Activated CD4-positive, alpha-beta T cell treated with anti-CD3 and anti-CD28 coated beads, Interleukin-2, amount 50 U/mL, for 4 hours (primary cell): ENCODE data around the gene TMEFF1.
"Not testable (repeated sequence)": the region's sequence is repeated elsewhere in the genome, so short reads cannot be mapped to it uniquely, and the experiment has no call there.

Source experiments
- DNase-seq, 2 experiments: peaks; one replicate each; pipeline ENCODE4 v3.0.0-alpha.2; 2020

TMEFF1 gene

GRCh38 chr9:100492952-100493351, 20.0 kb downstream of the TMEFF1 start:
- DNase-seq = no peak

DNA sequence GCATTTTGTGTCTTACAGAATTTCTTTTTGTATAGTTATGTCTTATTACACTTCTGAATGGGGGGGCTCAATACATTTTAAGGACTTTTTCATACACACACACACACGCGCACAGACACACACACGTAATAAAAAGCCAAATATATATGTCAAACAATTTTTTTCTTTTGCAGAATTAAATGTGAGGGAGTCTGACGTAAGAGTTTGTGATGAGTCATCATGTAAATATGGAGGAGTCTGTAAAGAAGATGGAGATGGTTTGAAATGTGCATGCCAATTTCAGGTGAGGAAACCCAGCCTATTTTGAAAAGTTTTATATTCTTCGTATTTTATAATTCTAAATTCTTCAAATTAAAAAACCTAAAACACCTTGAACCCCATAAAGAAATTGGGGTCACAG, 25.6 kb downstream of the TMEFF1 start:
- DNase-seq = no peak

GRCh38 chr9:100499460-100499859, 26.5 kb downstream of the TMEFF1 start:
- DNase-seq = no peak

DNA sequence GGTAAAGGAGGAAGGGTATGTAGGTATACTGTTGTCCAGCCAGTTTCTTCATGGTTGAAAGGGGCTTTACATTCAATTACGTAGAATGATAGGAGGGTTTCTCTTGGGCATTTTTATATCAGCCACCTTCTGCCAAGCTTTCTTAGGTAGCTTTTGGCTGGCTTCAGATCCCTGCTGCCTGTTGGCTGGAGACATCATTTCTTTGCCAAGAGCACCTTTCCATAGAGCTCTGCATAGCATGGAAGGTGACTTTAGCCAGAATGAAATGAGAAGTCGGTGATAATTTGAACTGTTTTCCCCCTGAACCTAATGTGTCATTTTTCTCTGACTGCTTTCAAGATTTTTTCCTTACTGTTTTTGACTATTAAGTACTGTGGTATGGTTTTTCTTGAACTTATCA, 26.9 kb downstream of the TMEFF1 start:
- DNase-seq = no peak

- peak; percentile 36 to 55 for DNase-seq
Measured at GRCh38 chr9:100505564-100506159, 32.7 kb downstream of the TMEFF1 start.

GRCh38 chr9:100507350-100507749, 34.4 kb downstream of the TMEFF1 start:
- not testable (repeated sequence) for DNase-seq

- no peak for DNase-seq
Measured at GRCh38 chr9:100511205-100511604, 38.3 kb downstream of the TMEFF1 start.

DNA sequence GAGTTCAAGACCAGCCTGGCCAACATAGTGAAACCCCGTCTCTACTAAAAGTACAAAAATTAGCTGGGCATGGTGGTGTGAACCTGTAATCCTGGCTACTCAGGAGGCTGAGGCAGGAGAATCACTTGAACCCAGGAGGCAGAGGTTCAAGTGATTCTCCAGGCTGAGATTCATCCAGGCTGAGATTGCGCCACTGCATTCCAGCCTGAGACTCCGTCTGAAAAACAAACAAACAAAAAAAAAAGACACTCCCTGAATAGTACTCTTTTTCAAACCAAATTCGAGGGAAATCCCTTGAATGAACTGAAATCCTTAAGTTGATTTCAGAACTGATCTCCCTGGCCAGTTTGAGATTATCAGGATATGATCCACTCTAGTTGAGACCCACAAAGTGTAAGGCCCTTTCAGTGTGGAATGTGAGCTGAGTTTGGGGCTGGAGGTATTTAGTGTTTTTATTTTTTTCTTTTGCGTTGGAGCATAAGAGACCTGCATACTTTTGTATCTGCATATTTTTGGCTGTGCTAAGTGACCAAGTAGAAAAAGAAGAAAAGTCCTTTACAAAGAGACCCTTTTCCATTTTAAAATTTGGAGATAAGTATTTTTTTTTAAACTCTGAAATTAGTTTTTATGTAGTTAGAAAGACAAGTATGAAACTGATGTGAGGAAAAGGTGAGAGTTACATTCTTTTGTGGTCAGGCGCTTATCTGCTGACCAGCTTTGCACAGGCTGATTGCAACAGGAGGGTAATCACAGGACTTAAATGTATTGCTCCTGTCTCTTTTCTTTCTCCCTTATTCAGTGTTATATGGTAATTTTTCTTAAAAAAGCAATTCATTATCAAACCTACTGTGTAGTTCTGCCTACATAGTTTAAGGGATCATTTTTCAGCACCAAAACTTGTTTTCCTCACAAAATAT, 42.9 kb downstream of the TMEFF1 start:
- DNase-seq = no peak

- DNase-seq = no peak
Measured at GRCh38 chr9:100521282-100521681, 48.3 kb downstream of the TMEFF1 start.

GRCh38 chr9:100525563-100525962, 52.6 kb downstream of the TMEFF1 start:
- DNase-seq = no peak

- DNase-seq = not testable (repeated sequence)
Measured at GRCh38 chr9:100527180-100527794, 54.3 kb downstream of the TMEFF1 start.

GRCh38 chr9:100534401-100534800, 61.5 kb downstream of the TMEFF1 start:
- no peak for DNase-seq

- DNase-seq = no peak
Measured at GRCh38 chr9:100540327-100540726, 67.4 kb downstream of the TMEFF1 start.

GRCh38 chr9:100549048-100549447, 76.1 kb downstream of the TMEFF1 start:
- DNase-seq = no peak

GRCh38 chr9:100554935-100555401, 82.0 kb downstream of the TMEFF1 start:
- no peak for DNase-seq

GRCh38 chr9:100555471-100555870, 82.5 kb downstream of the TMEFF1 start:
- no peak for DNase-seq

GRCh38 chr9:100557053-100557452, 84.1 kb downstream of the TMEFF1 start:
- no peak for DNase-seq

DNA sequence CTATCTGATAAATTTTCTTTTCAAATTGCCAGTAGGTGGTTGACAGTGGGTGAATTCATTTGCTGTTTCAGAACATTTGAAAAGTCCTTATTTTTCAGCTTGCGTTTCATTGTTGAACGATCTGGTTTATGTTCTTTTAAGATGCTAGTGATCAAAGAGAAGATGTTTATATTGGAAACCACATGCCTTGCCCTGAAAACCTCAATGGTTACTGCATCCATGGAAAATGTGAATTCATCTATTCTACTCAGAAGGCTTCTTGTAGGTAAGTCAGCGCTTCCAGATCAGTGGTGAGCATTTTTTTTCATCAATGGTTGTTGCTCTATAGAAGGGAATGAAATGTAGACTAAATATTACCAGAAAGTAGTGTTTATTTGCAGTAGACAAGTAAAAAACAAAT, 88.3 kb downstream of the TMEFF1 start:
- DNase-seq = no peak

DNA sequence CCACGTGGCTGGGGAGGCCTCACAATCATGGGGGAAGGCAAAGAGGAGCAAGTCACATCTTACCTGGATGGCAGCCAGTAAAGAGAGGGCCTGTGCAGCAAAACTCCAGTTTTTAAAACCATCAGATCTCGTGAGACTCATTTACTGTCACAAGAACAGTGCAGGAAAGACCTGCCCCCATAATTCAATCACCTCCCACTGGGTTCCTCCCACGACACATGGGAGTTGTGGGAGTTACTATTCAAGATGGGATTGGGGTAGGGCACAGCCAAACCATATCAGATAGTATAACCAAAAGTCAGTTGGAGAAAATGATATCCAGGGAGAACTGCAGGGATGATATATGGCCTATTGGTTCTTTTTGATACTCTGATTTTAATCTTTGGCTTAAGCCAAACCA, 94.9 kb downstream of the TMEFF1 start:
- DNase-seq = no peak

GRCh38 chr9:100573655-100574260, 100.8 kb downstream of the TMEFF1 start:
- no peak for DNase-seq

DNA sequence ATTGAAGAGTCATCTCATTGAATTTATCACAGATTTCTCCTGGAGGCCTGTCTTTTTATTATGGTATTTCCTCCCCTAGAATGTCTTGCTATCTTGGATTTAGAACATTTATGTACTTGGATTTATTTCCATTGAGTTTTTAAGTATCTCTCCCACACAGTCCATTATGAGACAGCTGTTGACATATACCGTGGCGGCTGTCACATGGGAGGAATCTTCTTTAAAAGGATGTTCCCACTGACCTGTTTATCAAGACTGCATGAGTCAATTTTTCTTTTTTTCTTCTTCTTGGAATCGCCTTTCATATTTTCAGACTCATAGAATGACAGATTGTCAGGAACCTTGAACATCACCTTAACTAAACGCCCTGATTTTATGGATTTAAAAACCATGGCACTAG, 102.1 kb downstream of the TMEFF1 start:
- DNase-seq = no peak

GRCh38 chr9:100575765-100576386, 102.9 kb downstream of the TMEFF1 start:
- DNase-seq = no peak
